Tibial artery (tissue), 4 donors: ENCODE measurements around the gene FGFRL1.
"Not testable (repeated sequence)": the region's sequence is repeated elsewhere in the genome, so short reads cannot be mapped to it uniquely, and the experiment has no call there.

Experiments
- DNase-seq, 2 donors: peaks; one replicate each; pipeline ENCODE4 v3.0.0-alpha.2; 2019
- H3K27ac ChIP-seq, 2 donors: fragments of 200-600 bp; sonication (generic) in 1 of 2; 1 replicate in 1 of 2; 2 replicates in 1 of 2; pipeline ENCODE4 v1.5.1; 2018 to 2019; ENCODE audit warnings: mild to moderate bottlenecking in 1 of 2
- H3K27me3 ChIP-seq, 2 donors: fragments of 200-600 bp; sonication (generic) in 1 of 2; one replicate each; pipeline versions ENCODE4 v1.5.1 to v1.6.0; 2016 to 2019
- H3K36me3 ChIP-seq, 3 donors: fragments of 200-600 bp; sonication (generic) in 2 of 3; one replicate each; pipeline ENCODE4 v1.5.1; 2016 to 2019; ENCODE audit warnings: mild to moderate bottlenecking in 2 of 3
- H3K4me1 ChIP-seq, 4 donors: fragments of 200-600 bp; sonication (generic) in 2 of 4; 1 replicate in 3 of 4; 2 replicates in 1 of 4; pipeline ENCODE4 v1.5.1; 2016 to 2019
- H3K4me3 ChIP-seq, 2 donors: fragments of 200-600 bp; sonication (generic) in 1 of 2; 1 replicate in 1 of 2; 2 replicates in 1 of 2; pipeline ENCODE4 v1.5.1; 2018 to 2019; ENCODE audit warnings: mild to moderate bottlenecking in 2 of 2
- H3K9me3 ChIP-seq, 3 donors: fragments of 200-600 bp; sonication (generic) in 1 of 3; one replicate each; pipeline ENCODE4 v1.5.1; 2016 to 2019
- CTCF ChIP-seq, 2 experiments: fragments of 200-600 bp in 1 of 2; fragments of 450-650 bp in 1 of 2; IDR thresholded peaks; one replicate each; pipeline ENCODE4 v1.5.1; 2017 to 2019; ENCODE audit warnings: antibody characterized with exemption in 2 of 2, mild to moderate bottlenecking in 1 of 2, moderate library complexity in 1 of 2
- intact Hi-C: fragments of 100-400 bp; cut with DNase I; formaldehyde crosslinking; loops from one replicate; pipeline ENCODE4 v1.15.0; 2023; ENCODE audit warnings: low total_unique reads

FGFRL1 gene

GRCh38 chr4:995311-996026, 16.0 kb upstream of the FGFRL1 start:
- no peak for TF ChIP-seq CTCF (IDR thresholded peaks at IDR 0.05)
- H3K36me3 ChIP-seq = peaks cover 0 to 22% (median 10%) of the 10 kb centered on the region in 3 donors
- peaks cover 0 to 47% of the 10 kb centered on the region in 2 donors for H3K27me3 ChIP-seq
- DNase-seq = no peak
- intact Hi-C loops = no loop called here
- peaks cover 0 to 15% (median 14%) of the 10 kb centered on the region in 4 donors for H3K4me1 ChIP-seq
- H3K4me3 ChIP-seq = no peak overlapping the region
- H3K27ac ChIP-seq = no peak overlapping the region
- H3K9me3 ChIP-seq = no peaks in the 10 kb centered on the region

- Histone ChIP-seq H3K36me3 (peaks cover 0 to 14% (median 4%) of the 10 kb centered on the region in 3 donors), H3K27ac (no peak overlapping the region), H3K4me3 (no peak overlapping the region), H3K4me1 (peaks cover 0 to 15% (median 14%) of the 10 kb centered on the region in 4 donors), H3K9me3 (no peaks in the 10 kb centered on the region), H3K27me3 (peaks cover 0 to 56% of the 10 kb centered on the region in 2 donors)
- intact Hi-C loops = no loop called here
- no peak for DNase-seq
- no peak for TF ChIP-seq CTCF (IDR thresholded peaks at IDR 0.05)
Measured at GRCh38 chr4:996030-996996, 15.1 kb upstream of the FGFRL1 start.

- Histone ChIP-seq H3K36me3 (peaks cover 0 to 7% (median 0%) of the 10 kb centered on the region in 3 donors), H3K27me3 (peaks cover 0 to 62% of the 10 kb centered on the region in 2 donors), H3K9me3 (no peaks in the 10 kb centered on the region), H3K27ac (no peak overlapping the region), H3K4me3 (peak overlapping the region in 1 of 2 donors; percentile 35), H3K4me1 (peaks cover 0 to 19% (median 15%) of the 10 kb centered on the region in 4 donors)
- intact Hi-C loops = no loop called here
- no peak for TF ChIP-seq CTCF (IDR thresholded peaks at IDR 0.05)
- no peak for DNase-seq
Measured at GRCh38 chr4:996997-997374, 14.4 kb upstream of the FGFRL1 start.

GRCh38 chr4:997375-998071, 13.9 kb upstream of the FGFRL1 start:
- no peak for TF ChIP-seq CTCF (IDR thresholded peaks at IDR 0.05)
- Histone ChIP-seq H3K9me3 (no peaks in the 10 kb centered on the region), H3K4me1 (peaks cover 0 to 24% (median 20%) of the 10 kb centered on the region in 4 donors), H3K27me3 (peaks cover 0 to 68% of the 10 kb centered on the region in 2 donors), H3K36me3 (peaks cover 0 to 4% (median 0%) of the 10 kb centered on the region in 3 donors), H3K4me3 (peak overlapping the region; percentile 14 to 35), H3K27ac (no peak overlapping the region)
- intact Hi-C loops = no loop called here
- no peak for DNase-seq

- Histone ChIP-seq H3K4me1 (peaks cover 0 to 31% (median 27%) of the 10 kb centered on the region in 4 donors), H3K9me3 (no peaks in the 10 kb centered on the region), H3K36me3 (no peaks in the 10 kb centered on the region), H3K27me3 (peaks cover 5 to 74% of the 10 kb centered on the region in 2 donors), H3K4me3 (no peak overlapping the region), H3K27ac (no peak overlapping the region)
- TF ChIP-seq CTCF (IDR thresholded peaks at IDR 0.05) = no peak
- intact Hi-C loops = no loop called here
- no peak for DNase-seq
Measured at GRCh38 chr4:998096-998691, 13.2 kb upstream of the FGFRL1 start.

GRCh38 chr4:999240-999863, 12.1 kb upstream of the FGFRL1 start:
- DNase-seq, H3K36me3 ChIP-seq, H3K27ac ChIP-seq, H3K4me3 ChIP-seq, intact Hi-C loops, H3K9me3 ChIP-seq: not testable (repeated sequence)
- peaks cover 0 to 37% (median 30%) of the 10 kb centered on the region in 4 donors for H3K4me1 ChIP-seq
- H3K27me3 ChIP-seq = peaks cover 7 to 86% of the 10 kb centered on the region in 2 donors
